Parathyroid adenoma (tissue), 2 donors: Measurements from ENCODE around the gene CMPK1.

ENCODE experiments used
- H2AFZ ChIP-seq: fragments of 300-600 bp; sonication (generic); one replicate; pipeline ENCODE4 v1.7.0; 2017; ENCODE audit warnings: antibody characterized with exemption, mild to moderate bottlenecking
- H3K27ac ChIP-seq: fragments of 300-600 bp; sonication (generic); one replicate; pipeline ENCODE4 v1.7.0; 2017
- H3K27me3 ChIP-seq: fragments of 300-600 bp; sonication (generic); one replicate; pipeline ENCODE4 v1.7.0; 2017; ENCODE audit warnings: low read length; ENCODE audit not compliant: control insufficient read depth, insufficient read depth
- H3K36me3 ChIP-seq: fragments of 300-600 bp; sonication (generic); one replicate; pipeline ENCODE4 v1.7.0; 2017; ENCODE audit warnings: low read length; ENCODE audit not compliant: control insufficient read depth, insufficient read depth
- H3K4me1 ChIP-seq: fragments of 300-600 bp; sonication (generic); one replicate; pipeline ENCODE4 v1.7.0; 2017; ENCODE audit warnings: control low read depth
- H3K4me2 ChIP-seq: fragments of 300-600 bp; sonication (generic); one replicate; pipeline ENCODE4 v1.7.0; 2017; ENCODE audit warnings: low read length
- H3K4me3 ChIP-seq: fragments of 300-600 bp; sonication (generic); one replicate; pipeline ENCODE4 v1.7.0; 2017; ENCODE audit warnings: low read depth, low read length
- H3K79me2 ChIP-seq: fragments of 300-600 bp; sonication (generic); one replicate; pipeline ENCODE4 v1.7.0; 2017; ENCODE audit warnings: control low read depth
- H3K9ac ChIP-seq: fragments of 300-600 bp; sonication (generic); one replicate; pipeline ENCODE4 v1.7.0; 2017; ENCODE audit warnings: mild to moderate bottlenecking
- H3K9me3 ChIP-seq: fragments of 300-600 bp; sonication (generic); one replicate; pipeline ENCODE4 v1.7.0; 2017; ENCODE audit warnings: low read length; ENCODE audit not compliant: control insufficient read depth
- TF ChIP-seq, protein P1 (sequence below): fragments of 300-600 bp; sonication (generic); IDR thresholded peaks from one replicate; pipeline ENCODE4 v1.7.0; 2017; ENCODE audit warnings: antibody characterized with exemption, mild to moderate bottlenecking
- donor health status: primary hyperparathyroidism.

The CMPK1 gene

DNA sequence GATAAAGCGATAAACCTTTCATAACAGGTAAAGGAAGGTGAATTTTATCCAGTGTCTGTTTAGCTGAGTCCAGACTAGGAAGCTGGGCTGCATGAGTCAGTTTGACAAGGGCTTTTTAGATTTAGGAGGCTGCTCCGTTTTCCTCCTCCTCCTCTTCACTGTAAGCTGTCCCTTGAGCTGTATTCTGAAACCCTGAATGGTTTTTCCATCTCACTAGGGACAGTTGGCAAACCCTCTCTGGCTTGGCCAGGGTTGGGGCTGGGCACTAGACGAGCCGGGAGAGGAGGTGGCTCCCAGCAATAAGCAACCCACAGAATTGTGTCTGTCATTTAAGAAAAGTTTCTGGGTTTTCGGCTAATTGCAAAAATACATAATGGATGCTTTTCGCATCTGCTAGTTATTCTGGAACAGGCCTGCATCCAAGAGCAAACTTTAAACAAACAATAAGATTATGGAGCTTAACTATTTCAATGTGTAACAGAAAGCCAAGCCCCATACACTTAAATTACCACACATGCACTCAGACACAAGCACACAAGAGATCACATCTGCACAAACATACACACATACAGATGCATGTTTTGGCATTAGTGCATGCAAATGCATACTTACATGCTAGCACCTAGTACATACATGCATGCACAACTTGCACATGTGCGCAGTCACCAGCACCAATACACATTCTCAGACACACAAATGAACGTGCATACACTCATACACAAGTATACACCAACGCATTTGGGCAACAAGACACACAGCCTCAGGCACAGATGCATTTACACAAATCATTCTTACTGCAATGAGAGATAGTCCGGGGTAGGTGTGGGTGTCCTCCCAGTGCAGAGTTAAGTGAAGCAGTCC lies 54.7 kb downstream of the CMPK1 start:
- Histone ChIP-seq H3K4me3 (no peak overlapping the region), H3K9me3 (no peaks in the 10 kb centered on the region), H3K27ac (no peak overlapping the region), H3K4me2 (no peak overlapping the region), H2AFZ (no peak overlapping the region), H3K9ac (no peak overlapping the region), H3K79me2 (no peaks in the 10 kb centered on the region), H3K4me1 (no peaks in the 10 kb centered on the region), H3K27me3 (no peaks in the 10 kb centered on the region), H3K36me3 (no peaks in the 10 kb centered on the region)
- TF ChIP-seq, protein P1, sequence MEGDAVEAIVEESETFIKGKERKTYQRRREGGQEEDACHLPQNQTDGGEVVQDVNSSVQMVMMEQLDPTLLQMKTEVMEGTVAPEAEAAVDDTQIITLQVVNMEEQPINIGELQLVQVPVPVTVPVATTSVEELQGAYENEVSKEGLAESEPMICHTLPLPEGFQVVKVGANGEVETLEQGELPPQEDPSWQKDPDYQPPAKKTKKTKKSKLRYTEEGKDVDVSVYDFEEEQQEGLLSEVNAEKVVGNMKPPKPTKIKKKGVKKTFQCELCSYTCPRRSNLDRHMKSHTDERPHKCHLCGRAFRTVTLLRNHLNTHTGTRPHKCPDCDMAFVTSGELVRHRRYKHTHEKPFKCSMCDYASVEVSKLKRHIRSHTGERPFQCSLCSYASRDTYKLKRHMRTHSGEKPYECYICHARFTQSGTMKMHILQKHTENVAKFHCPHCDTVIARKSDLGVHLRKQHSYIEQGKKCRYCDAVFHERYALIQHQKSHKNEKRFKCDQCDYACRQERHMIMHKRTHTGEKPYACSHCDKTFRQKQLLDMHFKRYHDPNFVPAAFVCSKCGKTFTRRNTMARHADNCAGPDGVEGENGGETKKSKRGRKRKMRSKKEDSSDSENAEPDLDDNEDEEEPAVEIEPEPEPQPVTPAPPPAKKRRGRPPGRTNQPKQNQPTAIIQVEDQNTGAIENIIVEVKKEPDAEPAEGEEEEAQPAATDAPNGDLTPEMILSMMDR = no peak

DNA sequence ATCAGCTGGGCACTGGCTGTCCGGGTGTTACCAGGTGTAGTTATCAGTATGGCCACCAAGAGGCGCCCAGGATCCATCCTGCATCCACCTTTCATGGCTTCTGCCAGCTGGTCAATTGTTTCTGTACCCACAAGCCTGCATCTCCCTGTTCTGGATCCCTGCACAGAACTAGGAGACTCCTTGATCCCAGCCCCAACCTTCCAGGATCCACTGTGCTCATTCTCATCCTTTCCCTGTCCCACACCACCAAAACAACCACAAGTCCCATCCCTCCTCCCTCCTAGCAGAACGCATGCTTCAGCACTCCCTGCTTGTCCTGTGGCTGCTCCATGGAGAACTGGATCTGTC lies 55.3 kb downstream of the CMPK1 start:
- Histone ChIP-seq H3K79me2 (no peaks in the 10 kb centered on the region), H3K4me3 (no peak overlapping the region), H2AFZ (no peak overlapping the region), H3K9me3 (no peaks in the 10 kb centered on the region), H3K27me3 (no peaks in the 10 kb centered on the region), H3K36me3 (no peaks in the 10 kb centered on the region), H3K27ac (no peak overlapping the region), H3K4me2 (no peak overlapping the region), H3K9ac (no peak overlapping the region), H3K4me1 (no peaks in the 10 kb centered on the region)
- TF ChIP-seq, protein P1 = peak; percentile 61

DNA sequence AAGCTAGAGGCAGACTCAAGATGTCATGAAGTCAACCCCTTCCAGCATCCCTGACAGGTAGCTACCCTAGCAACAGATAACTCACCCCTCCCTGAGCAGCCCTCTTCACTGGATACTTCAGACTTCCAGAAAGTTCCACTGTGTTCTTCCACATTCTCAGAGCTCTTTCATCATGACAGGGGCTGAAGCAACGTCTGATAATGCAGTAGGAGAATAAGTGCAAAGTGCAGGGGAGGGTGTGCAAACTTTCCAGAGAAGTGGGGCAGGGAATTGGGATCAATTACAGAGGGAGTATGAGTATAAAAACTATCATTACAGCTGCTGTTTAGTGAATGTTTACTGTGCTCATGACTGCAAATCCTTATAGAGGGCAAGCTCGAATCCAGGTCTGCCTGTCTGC lies 56.1 kb downstream of the CMPK1 start:
- H3K9ac ChIP-seq = no peak overlapping the region
- no peaks in the 10 kb centered on the region for H3K79me2 ChIP-seq
- no peak overlapping the region for H2AFZ ChIP-seq
- H3K4me2 ChIP-seq = no peak overlapping the region
- no peaks in the 10 kb centered on the region for H3K9me3 ChIP-seq
- H3K27ac ChIP-seq = no peak overlapping the region
- no peaks in the 10 kb centered on the region for H3K27me3 ChIP-seq
- H3K4me3 ChIP-seq = no peak overlapping the region
- no peaks in the 10 kb centered on the region for H3K36me3 ChIP-seq
- H3K4me1 ChIP-seq = no peaks in the 10 kb centered on the region
- TF ChIP-seq, protein P1 = no peak

DNA sequence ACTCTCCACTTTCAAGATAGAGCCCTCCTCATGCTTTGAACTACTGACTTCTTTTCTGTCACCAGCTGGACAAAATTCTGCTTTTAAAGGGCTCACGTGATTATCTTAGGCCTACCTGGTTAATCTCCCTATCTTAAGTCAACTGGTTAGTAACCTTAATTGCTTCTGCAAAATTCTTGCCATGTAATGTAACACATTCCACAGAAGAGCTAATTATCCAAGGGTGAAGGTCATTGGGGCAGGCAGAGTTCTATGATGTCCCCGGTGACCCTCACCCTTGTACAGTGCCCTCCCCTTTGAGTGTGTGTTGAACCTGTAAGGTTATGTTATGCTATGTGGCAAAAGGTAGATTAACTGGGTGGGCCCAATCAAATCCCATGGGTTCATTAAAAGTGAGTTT lies 57.3 kb downstream of the CMPK1 start:
- Histone ChIP-seq H3K9ac (no peak overlapping the region), H3K4me3 (no peak overlapping the region), H3K4me2 (no peak overlapping the region), H3K79me2 (no peaks in the 10 kb centered on the region), H3K36me3 (no peaks in the 10 kb centered on the region), H3K9me3 (no peaks in the 10 kb centered on the region), H3K4me1 (no peaks in the 10 kb centered on the region), H2AFZ (no peak overlapping the region), H3K27me3 (no peaks in the 10 kb centered on the region), H3K27ac (no peak overlapping the region)
- TF ChIP-seq, protein P1 = no peak

DNA sequence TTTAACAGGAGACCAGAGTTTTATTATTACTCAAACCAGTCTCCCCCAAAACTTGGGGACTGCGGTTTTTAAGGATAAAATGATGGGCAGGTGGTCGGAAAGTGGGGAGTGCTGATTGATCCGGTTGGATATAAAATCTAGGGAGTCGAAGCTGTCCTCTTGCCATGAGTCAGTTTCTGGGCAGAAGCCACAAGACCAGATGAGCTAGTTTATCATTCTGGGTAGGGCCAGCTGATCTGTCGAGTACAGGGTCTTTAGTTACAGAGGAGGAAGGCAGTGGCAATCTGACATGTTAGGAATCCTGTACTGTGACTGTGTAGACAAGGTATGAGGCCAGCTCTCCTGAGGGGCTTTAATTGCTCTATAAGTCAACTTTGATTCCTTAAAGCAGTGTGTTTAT lies 59.6 kb downstream of the CMPK1 start:
- H3K4me3 ChIP-seq = no peak overlapping the region
- no peak overlapping the region for H3K9ac ChIP-seq
- H3K4me1 ChIP-seq = no peaks in the 10 kb centered on the region
- H2AFZ ChIP-seq = no peak overlapping the region
- no peaks in the 10 kb centered on the region for H3K79me2 ChIP-seq
- H3K27ac ChIP-seq = no peak overlapping the region
- H3K36me3 ChIP-seq = no peaks in the 10 kb centered on the region
- TF ChIP-seq, protein P1 = no peak
- no peaks in the 10 kb centered on the region for H3K27me3 ChIP-seq
- H3K4me2 ChIP-seq = no peak overlapping the region
- H3K9me3 ChIP-seq = no peaks in the 10 kb centered on the region
